Activated CD4-positive, alpha-beta T cell treated with anti-CD3 and anti-CD28 coated beads, Interleukin-2, amount 10 ng/mL, durations not matched to agents 7 days and 5 days (primary cell): ENCODE results near the gene ZNF285. TPM values are rescaled to one million over a fixed set of nuclear protein-coding genes. Genes with fewer than 3 reads are reported as not detected.
"Not testable (repeated sequence)": the region's sequence is repeated elsewhere in the genome, so short reads cannot be mapped to it uniquely, and the experiment has no call there.

Experiments
- CTCF ChIA-PET: fragments of 350-600 bp; sonication (Branson Sonifier 250); formaldehyde crosslinking; loops from one replicate; lab custom pipeline; 2021; ENCODE audit warnings: antibody characterized with exemption; lab: Charles Lee
- POLR2A ChIA-PET: fragments of 350-600 bp; sonication (Branson Sonifier 250); formaldehyde crosslinking; loops from one replicate; lab custom pipeline; 2021; ENCODE audit warnings: antibody characterized with exemption; lab: Charles Lee
- DNase-seq: peaks from one replicate; pipeline ENCODE4 v3.0.0-alpha.2; 2020
- H3K27ac Mint-ChIP-seq: one replicate; pipeline ENCODE4 v1.8.0; 2021; ENCODE audit warnings: mild to moderate bottlenecking, moderate library complexity, mixed read lengths
- H3K27me3 Mint-ChIP-seq: one replicate; pipeline ENCODE4 v1.8.0; 2021; ENCODE audit warnings: mixed read lengths
- H3K36me3 Mint-ChIP-seq: one replicate; pipeline ENCODE4 v1.8.0; 2021; ENCODE audit warnings: low read depth, mixed read lengths
- H3K4me1 Mint-ChIP-seq: one replicate; pipeline ENCODE4 v1.8.0; 2021; ENCODE audit warnings: mixed read lengths
- H3K4me3 Mint-ChIP-seq: one replicate; pipeline ENCODE4 v1.8.0; 2021; ENCODE audit warnings: mild to moderate bottlenecking, moderate library complexity, mixed read lengths
- H3K9me3 Mint-ChIP-seq: one replicate; pipeline ENCODE4 v1.8.0; 2021; ENCODE audit warnings: mixed read lengths
- total RNA-seq, 2 experiments: library from RNA; stranded (reverse); gene quantifications; one replicate each; pipeline ENCODE4 v1.2.3, GENCODE V29; 2021

The ZNF285 gene
- total RNA-seq = 1 to 10 TPM; 1.4 to 2.2 TPM

GRCh38 chr19:44401139-44402115, at the start of gene ZNF285:
ZNF285 (minus strand) TSS chr19:44401608; CDS start chr19:44397213, 4,395 bp downstream.
- H3K27ac Mint-ChIP-seq = peak within 1 kb of the TSS; percentile 58
- H3K4me1 Mint-ChIP-seq = peaks cover 9% of the 10 kb centered on the region
- POLR2A ChIA-PET = no interaction called here
- CTCF ChIA-PET = interaction anchor here (0.6 kb wide), 1 partner anchor 189 kb away, joined by 4 read pairs; no protein-coding TSS in a partner anchor
- DNase-seq = peak; percentile 87
- no peaks in the 10 kb centered on the region for H3K27me3 Mint-ChIP-seq
- H3K36me3 Mint-ChIP-seq = peaks cover 18% of the 10 kb centered on the region
- peaks cover 38% of the 10 kb centered on the region for H3K9me3 Mint-ChIP-seq
- H3K4me3 Mint-ChIP-seq = peak within 1 kb of the TSS; percentile 84

GRCh38 chr19:44447916-44448674, 46.7 kb upstream of the ZNF285 start, which contains the start of gene ZNF229:
ZNF229 (minus strand) TSS chr19:44448472; CDS start chr19:44442847, 5,625 bp downstream.
- Mint-ChIP-seq H3K4me1 (peaks cover 12% of the 10 kb centered on the region), H3K36me3 (peaks cover 26% of the 10 kb centered on the region), H3K27ac (peak within 1 kb of the TSS; percentile 89), H3K4me3 (peak within 1 kb of the TSS; percentile 83), H3K9me3 (peaks cover 66% of the 10 kb centered on the region), H3K27me3 (no peaks in the 10 kb centered on the region)
- POLR2A ChIA-PET = no interaction called here
- peak; percentile 86 for DNase-seq
- CTCF ChIA-PET = no interaction called here

- peaks cover 38% of the 10 kb centered on the region for H3K9me3 Mint-ChIP-seq
- CTCF ChIA-PET = interaction anchor here (0.6 kb wide), 1 partner anchor 169 kb away, joined by 3 read pairs; no protein-coding TSS in a partner anchor
- no peak overlapping the region for H3K27ac Mint-ChIP-seq
- DNase-seq = no peak
- no peaks in the 10 kb centered on the region for H3K27me3 Mint-ChIP-seq
- H3K4me3 Mint-ChIP-seq = no peak overlapping the region
- peaks cover 11% of the 10 kb centered on the region for H3K36me3 Mint-ChIP-seq
- POLR2A ChIA-PET = no interaction called here
- no peaks in the 10 kb centered on the region for H3K4me1 Mint-ChIP-seq
Observed at GRCh38 chr19:44438441-44438840, 37.0 kb upstream of the ZNF285 start.

- Mint-ChIP-seq H3K36me3 (peaks cover 4% of the 10 kb centered on the region), H3K27me3 (no peaks in the 10 kb centered on the region), H3K4me3 (no peak overlapping the region), H3K27ac (no peak overlapping the region), H3K4me1 (no peaks in the 10 kb centered on the region), H3K9me3 (peaks cover 47% of the 10 kb centered on the region)
- ChIA-PET POLR2A (no interaction called here), CTCF (no interaction called here)
- no peak for DNase-seq
Observed at GRCh38 chr19:44435441-44435840, 34.0 kb upstream of the ZNF285 start.

GRCh38 chr19:44430956-44431355, 29.5 kb upstream of the ZNF285 start:
- H3K27ac Mint-ChIP-seq = no peak overlapping the region
- no peak overlapping the region for H3K4me3 Mint-ChIP-seq
- no peak for DNase-seq
- H3K27me3 Mint-ChIP-seq = no peaks in the 10 kb centered on the region
- H3K9me3 Mint-ChIP-seq = peaks cover 64% of the 10 kb centered on the region
- POLR2A ChIA-PET = no interaction called here
- H3K36me3 Mint-ChIP-seq = peaks cover 8% of the 10 kb centered on the region
- CTCF ChIA-PET = no interaction called here
- H3K4me1 Mint-ChIP-seq = no peaks in the 10 kb centered on the region

- H3K4me3 Mint-ChIP-seq, CTCF ChIA-PET, H3K27me3 Mint-ChIP-seq, H3K27ac Mint-ChIP-seq, DNase-seq, H3K36me3 Mint-ChIP-seq, H3K4me1 Mint-ChIP-seq, POLR2A ChIA-PET: not testable (repeated sequence)
- H3K9me3 Mint-ChIP-seq = peaks cover 42% of the 10 kb centered on the region
Observed at GRCh38 chr19:44415553-44415952, 14.1 kb upstream of the ZNF285 start.

DNA sequence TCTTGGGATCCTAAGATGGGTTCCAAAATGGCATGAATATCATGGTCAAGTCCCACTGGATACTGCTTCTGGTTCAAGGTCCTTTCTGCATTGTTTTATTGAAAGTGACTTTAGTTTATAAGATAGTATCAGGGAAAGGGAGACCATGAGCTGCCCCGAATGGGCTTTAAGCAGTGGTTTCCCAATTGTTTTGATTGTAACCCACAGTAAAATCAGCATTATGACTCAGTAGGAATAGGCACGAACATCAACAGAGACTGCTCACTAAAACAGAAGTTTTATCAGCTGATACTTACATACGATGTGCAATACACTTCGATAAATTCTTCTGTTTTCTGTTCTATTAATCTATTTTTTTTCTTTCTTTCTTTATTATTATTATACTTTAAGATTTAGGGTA, 12.1 kb downstream of the ZNF285 start:
- H3K27me3 Mint-ChIP-seq, POLR2A ChIA-PET, H3K27ac Mint-ChIP-seq, DNase-seq, H3K4me1 Mint-ChIP-seq, H3K4me3 Mint-ChIP-seq, CTCF ChIA-PET: not testable (repeated sequence)
- H3K9me3 Mint-ChIP-seq = peaks cover 51% of the 10 kb centered on the region
- H3K36me3 Mint-ChIP-seq = peaks cover 16% of the 10 kb centered on the region

- DNase-seq = no peak
- peaks cover 31% of the 10 kb centered on the region for H3K9me3 Mint-ChIP-seq
- no peak overlapping the region for H3K27ac Mint-ChIP-seq
- H3K4me1 Mint-ChIP-seq = no peaks in the 10 kb centered on the region
- H3K4me3 Mint-ChIP-seq = no peak overlapping the region
- ChIA-PET POLR2A (no interaction called here), CTCF (no interaction called here)
- no peaks in the 10 kb centered on the region for H3K36me3 Mint-ChIP-seq
- H3K27me3 Mint-ChIP-seq = no peaks in the 10 kb centered on the region
Observed at GRCh38 chr19:44374789-44375188, 26.6 kb downstream of the ZNF285 start.

DNA sequence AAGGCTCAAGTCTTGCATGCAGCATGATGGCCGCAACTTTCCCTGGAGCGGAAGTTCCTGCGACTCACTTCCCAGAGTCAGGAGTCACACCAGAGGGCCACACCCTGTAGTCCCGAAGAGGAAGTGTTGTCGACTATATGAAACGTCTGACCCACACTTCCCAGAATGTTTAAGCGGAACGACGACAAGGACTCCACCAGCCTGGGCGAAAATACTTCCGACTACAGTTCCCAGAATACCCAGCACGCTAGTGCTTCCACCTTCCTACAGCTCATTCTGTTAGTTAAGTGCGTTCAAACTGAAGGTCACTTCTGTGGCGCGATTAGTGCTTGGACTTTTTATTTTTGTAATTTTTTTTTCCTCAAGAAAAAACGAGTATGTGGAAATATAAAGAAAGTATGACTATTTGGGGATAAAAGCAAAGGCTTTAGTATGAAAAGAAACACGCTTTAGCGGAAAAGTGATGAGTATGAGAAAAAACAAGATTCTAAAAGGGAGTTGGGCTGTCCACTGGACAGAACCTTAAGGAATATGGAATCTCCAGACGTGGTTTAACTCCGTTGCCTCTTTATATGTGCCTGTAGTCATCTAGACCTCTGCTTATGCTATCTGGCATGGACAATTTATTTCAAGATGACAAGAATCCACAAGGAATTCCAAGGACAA, 29.5 kb downstream of the ZNF285 start:
- no peak for DNase-seq
- ChIA-PET POLR2A (no interaction called here), CTCF (no interaction called here)
- H3K4me1 Mint-ChIP-seq = no peaks in the 10 kb centered on the region
- H3K9me3 Mint-ChIP-seq = peaks cover 29% of the 10 kb centered on the region
- H3K27ac Mint-ChIP-seq = no peak overlapping the region
- no peaks in the 10 kb centered on the region for H3K36me3 Mint-ChIP-seq
- H3K4me3 Mint-ChIP-seq = no peak overlapping the region
- no peaks in the 10 kb centered on the region for H3K27me3 Mint-ChIP-seq

DNA sequence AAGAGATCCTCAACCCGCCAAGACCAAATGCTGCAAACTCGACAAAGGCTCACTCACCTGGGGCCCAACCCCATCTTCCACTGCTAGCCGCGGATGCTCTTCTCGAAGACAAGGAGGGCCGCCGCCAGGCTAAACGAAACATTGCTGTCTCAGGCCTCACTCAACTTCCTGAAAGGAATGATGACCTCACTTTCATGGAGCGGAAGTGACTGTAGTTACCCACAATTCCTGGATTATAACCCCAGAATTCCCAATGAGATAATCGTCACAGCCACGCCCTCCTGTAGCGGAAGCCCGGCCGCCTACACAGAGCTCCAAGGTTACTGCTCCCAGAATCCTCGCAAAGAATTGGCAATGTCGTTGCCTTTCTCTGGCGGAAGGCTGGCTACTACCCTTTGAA, 34.4 kb downstream of the ZNF285 start:
- no peaks in the 10 kb centered on the region for H3K4me1 Mint-ChIP-seq
- no peak overlapping the region for H3K27ac Mint-ChIP-seq
- POLR2A ChIA-PET = no interaction called here
- no peak overlapping the region for H3K4me3 Mint-ChIP-seq
- CTCF ChIA-PET = no interaction called here
- H3K9me3 Mint-ChIP-seq = peaks cover 26% of the 10 kb centered on the region
- no peak for DNase-seq
- H3K36me3 Mint-ChIP-seq = no peaks in the 10 kb centered on the region
- H3K27me3 Mint-ChIP-seq = no peaks in the 10 kb centered on the region

DNA sequence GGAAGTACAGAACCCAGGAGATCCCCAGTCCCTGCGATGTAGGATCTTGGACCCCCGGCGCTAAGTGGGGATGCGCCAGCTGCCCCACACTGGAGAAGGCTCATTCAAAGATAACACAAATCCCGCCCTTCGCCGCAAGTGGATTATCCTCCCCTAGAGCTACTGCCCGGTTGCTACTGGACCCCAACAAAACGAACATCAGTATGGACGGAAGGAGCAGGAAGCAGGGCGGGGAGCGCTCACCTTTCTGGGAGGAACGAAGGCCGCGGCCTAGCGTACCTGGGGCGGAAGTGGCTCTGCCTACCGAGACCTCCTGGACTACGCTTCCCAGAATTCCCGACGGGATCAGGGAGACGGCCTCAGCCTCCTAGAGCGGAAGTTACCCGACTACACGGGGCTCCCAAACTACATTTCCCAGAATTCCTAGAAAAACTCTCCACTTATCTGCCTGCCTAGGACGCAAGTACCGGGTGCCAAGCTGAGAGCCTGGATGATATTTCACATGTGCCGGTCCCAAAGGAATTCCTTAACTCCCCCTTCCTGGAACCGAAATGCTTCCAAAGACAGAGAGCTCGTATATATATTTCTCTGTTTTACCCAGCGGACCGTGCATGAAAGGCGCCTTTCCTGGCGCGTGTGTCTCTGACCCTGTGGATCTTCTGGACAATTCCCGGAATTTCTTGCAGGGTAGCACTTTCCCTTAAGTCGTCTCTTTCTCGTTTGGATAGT, 44.9 kb downstream of the ZNF285 start, which contains the start of gene ZNF112:
ZNF112 (minus strand) TSS at position 298 of the 729 bp plus-strand sequence. CDS start 16,141 bp downstream, outside the sequence.
- Mint-ChIP-seq H3K36me3 (peaks cover 5% of the 10 kb centered on the region), H3K4me1 (peaks cover 5% of the 10 kb centered on the region), H3K9me3 (peaks cover 27% of the 10 kb centered on the region), H3K27ac (no peak within 1 kb of the TSS), H3K27me3 (no peaks in the 10 kb centered on the region), H3K4me3 (peak within 1 kb of the TSS; percentile 28)
- ChIA-PET POLR2A (no interaction called here), CTCF (no interaction called here)
- no peak for DNase-seq

DNA sequence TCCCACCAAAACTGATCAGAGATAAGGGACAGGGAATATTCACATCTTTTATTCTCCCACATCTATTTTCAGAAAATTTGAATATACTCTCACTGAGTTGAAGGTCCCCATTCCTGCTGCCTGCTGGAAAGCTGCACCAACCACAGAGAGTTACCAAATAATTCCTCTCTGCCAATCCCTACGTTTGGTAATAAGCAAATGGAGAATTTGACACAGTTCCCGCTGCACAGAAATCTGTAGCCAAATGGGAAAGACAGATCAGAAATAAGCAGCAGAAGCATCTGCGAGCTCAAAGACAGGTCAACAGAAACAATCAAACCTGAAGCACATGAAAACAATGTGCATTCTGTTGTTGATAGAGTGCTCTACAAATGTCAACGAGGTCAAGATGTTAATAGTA, 54.9 kb downstream of the ZNF285 start:
- H3K27ac Mint-ChIP-seq = no peak overlapping the region

More for the DNA sequence above, 54.9 kb downstream of the ZNF285 start:
- H3K4me3 Mint-ChIP-seq = no peak overlapping the region
- DNase-seq = no peak
- CTCF ChIA-PET = no interaction called here
- no peaks in the 10 kb centered on the region for H3K4me1 Mint-ChIP-seq
- H3K36me3 Mint-ChIP-seq = no peaks in the 10 kb centered on the region
- POLR2A ChIA-PET = no interaction called here
- peaks cover 32% of the 10 kb centered on the region for H3K9me3 Mint-ChIP-seq
- H3K27me3 Mint-ChIP-seq = no peaks in the 10 kb centered on the region
